ENCODE measurements around the gene LAIR1.
"Not testable (repeated sequence)": the region's sequence is repeated elsewhere in the genome, so short reads cannot be mapped to it uniquely, and the experiment has no call there.

Gene LAIR1

DNA sequence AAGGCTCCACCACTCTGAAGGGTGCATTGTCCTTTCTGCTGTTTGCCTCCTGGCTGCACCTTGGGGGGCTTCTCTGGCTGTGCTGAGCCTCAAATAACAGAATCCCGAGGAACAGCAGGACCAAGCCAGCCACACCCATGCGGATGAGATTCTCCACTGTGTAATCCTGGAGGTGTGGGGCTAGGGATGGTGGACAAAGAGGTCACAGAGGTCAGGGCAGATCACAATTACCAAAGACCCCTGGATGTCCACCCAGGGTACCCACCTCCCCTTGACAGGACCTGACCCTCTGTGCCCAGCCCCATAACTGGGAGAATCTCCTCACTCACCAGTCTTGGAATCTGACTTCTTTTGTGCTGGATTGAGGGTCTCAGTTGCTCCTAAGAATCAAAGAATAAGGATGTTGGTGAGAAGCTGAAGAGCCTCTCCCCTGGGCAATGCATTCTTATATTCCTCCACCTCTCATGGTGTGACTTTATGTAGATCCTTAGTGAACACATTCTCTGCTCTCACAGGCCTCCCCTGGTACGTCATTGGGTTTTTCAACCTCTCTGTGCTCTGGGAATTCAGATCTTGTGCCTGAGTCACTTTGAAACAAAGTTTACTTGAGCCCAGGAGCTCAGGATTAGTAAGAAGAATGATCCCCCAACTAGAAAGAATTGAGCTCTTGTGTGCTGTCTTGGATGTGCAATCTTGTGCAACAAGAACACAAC, 31.0 kb downstream of the LAIR1 start:
- Histone ChIP-seq H3K27ac (replicated peaks) (no peak overlapping the region), H3K4me3 (replicated peaks; ENCODE audit: insufficient read depth, low read length) (no peak overlapping the region), H3K27me3 (ENCODE audit: insufficient read depth, poor library complexity, severe bottlenecking) (no peaks in the 10 kb centered on the region)
- TF ChIP-seq POLR2AphosphoS5 (IDR thresholded peaks at IDR 0.05; ENCODE audit: low read depth) (no peak), SPI1 (IDR thresholded peaks at IDR 0.05; ENCODE audit: borderline replicate concordance, low read depth) (no peak), GABPA (IDR thresholded peaks at IDR 0.05; ENCODE audit: low read depth) (no peak)
- TF ChIP-seq, protein P1, sequence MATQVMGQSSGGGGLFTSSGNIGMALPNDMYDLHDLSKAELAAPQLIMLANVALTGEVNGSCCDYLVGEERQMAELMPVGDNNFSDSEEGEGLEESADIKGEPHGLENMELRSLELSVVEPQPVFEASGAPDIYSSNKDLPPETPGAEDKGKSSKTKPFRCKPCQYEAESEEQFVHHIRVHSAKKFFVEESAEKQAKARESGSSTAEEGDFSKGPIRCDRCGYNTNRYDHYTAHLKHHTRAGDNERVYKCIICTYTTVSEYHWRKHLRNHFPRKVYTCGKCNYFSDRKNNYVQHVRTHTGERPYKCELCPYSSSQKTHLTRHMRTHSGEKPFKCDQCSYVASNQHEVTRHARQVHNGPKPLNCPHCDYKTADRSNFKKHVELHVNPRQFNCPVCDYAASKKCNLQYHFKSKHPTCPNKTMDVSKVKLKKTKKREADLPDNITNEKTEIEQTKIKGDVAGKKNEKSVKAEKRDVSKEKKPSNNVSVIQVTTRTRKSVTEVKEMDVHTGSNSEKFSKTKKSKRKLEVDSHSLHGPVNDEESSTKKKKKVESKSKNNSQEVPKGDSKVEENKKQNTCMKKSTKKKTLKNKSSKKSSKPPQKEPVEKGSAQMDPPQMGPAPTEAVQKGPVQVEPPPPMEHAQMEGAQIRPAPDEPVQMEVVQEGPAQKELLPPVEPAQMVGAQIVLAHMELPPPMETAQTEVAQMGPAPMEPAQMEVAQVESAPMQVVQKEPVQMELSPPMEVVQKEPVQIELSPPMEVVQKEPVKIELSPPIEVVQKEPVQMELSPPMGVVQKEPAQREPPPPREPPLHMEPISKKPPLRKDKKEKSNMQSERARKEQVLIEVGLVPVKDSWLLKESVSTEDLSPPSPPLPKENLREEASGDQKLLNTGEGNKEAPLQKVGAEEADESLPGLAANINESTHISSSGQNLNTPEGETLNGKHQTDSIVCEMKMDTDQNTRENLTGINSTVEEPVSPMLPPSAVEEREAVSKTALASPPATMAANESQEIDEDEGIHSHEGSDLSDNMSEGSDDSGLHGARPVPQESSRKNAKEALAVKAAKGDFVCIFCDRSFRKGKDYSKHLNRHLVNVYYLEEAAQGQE (IDR thresholded peaks at IDR 0.05; ENCODE audit: insufficient replicate concordance, low read depth), result no peak
- TF ChIP-seq, protein P2, sequence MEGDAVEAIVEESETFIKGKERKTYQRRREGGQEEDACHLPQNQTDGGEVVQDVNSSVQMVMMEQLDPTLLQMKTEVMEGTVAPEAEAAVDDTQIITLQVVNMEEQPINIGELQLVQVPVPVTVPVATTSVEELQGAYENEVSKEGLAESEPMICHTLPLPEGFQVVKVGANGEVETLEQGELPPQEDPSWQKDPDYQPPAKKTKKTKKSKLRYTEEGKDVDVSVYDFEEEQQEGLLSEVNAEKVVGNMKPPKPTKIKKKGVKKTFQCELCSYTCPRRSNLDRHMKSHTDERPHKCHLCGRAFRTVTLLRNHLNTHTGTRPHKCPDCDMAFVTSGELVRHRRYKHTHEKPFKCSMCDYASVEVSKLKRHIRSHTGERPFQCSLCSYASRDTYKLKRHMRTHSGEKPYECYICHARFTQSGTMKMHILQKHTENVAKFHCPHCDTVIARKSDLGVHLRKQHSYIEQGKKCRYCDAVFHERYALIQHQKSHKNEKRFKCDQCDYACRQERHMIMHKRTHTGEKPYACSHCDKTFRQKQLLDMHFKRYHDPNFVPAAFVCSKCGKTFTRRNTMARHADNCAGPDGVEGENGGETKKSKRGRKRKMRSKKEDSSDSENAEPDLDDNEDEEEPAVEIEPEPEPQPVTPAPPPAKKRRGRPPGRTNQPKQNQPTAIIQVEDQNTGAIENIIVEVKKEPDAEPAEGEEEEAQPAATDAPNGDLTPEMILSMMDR (IDR thresholded peaks at IDR 0.05; ENCODE audit: insufficient read depth, low read length), result no peak
- DNase-seq (ENCODE audit: low read depth in 1 of 2, low spot score in 1 of 2), result no peak

DNA sequence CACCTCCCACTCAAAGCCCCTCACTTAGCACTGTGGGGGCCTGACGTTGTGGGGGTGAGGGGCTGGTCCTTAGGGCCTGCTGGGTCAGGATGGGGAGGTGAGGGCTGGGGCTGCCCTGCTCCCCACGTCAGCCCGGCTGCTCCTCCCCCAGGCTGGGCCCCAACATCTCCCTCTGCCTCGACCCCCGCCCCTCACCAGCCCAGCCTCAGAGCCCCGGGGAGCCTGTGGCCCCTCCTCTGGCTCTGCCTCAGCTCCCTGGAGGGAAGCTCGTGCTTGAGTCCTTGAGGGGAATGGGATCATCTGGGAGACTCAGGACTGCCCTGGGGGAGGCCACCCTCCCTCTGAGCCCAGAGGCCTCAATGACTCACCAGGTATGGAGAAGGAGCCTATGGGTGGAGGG, 32.6 kb downstream of the LAIR1 start:
- Histone ChIP-seq H3K4me3 (replicated peaks; ENCODE audit: insufficient read depth, low read length) (no peak overlapping the region), H3K27ac (replicated peaks) (no peak overlapping the region), H3K27me3 (ENCODE audit: insufficient read depth, poor library complexity, severe bottlenecking) (no peaks in the 10 kb centered on the region)
- TF ChIP-seq, protein P1 (IDR thresholded peaks at IDR 0.05; ENCODE audit: insufficient replicate concordance, low read depth), result no peak
- TF ChIP-seq SPI1 (IDR thresholded peaks at IDR 0.05; ENCODE audit: borderline replicate concordance, low read depth), result no peak
- TF ChIP-seq, protein P2 (IDR thresholded peaks at IDR 0.05; ENCODE audit: insufficient read depth, low read length), result no peak
- no peak for TF ChIP-seq GABPA (IDR thresholded peaks at IDR 0.05; ENCODE audit: low read depth)
- no peak for TF ChIP-seq POLR2AphosphoS5 (IDR thresholded peaks at IDR 0.05; ENCODE audit: low read depth)
- DNase-seq (ENCODE audit: low read depth in 1 of 2, low spot score in 1 of 2), result no peak

DNA sequence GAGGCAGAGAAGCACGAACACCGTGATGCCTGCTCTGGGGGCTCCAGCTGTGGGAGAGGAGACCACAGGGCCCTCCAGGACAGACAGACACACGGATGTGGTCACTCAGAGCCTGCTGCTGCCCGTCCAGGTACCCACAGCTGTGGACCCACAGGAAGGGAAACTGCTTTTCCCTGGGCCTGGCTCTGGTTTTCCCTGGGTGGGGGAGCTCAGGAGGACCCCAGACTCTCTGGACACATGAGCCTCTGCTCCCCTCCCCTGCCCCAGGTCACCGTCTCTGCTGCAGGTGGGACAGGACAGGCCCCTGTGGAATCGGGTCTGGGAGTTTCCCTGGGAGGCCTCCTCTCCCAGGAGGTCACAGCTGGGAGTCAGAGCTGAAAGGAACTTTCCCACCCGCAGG, 33.1 kb downstream of the LAIR1 start:
- Histone ChIP-seq H3K27me3 (ENCODE audit: insufficient read depth, poor library complexity, severe bottlenecking) (no peaks in the 10 kb centered on the region), H3K27ac (replicated peaks) (no peak overlapping the region), H3K4me3 (replicated peaks; ENCODE audit: insufficient read depth, low read length) (no peak overlapping the region)
- TF ChIP-seq POLR2AphosphoS5 (IDR thresholded peaks at IDR 0.05; ENCODE audit: low read depth) (no peak), SPI1 (IDR thresholded peaks at IDR 0.05; ENCODE audit: borderline replicate concordance, low read depth) (no peak)
- no peak for DNase-seq (ENCODE audit: low read depth in 1 of 2, low spot score in 1 of 2)

DNA sequence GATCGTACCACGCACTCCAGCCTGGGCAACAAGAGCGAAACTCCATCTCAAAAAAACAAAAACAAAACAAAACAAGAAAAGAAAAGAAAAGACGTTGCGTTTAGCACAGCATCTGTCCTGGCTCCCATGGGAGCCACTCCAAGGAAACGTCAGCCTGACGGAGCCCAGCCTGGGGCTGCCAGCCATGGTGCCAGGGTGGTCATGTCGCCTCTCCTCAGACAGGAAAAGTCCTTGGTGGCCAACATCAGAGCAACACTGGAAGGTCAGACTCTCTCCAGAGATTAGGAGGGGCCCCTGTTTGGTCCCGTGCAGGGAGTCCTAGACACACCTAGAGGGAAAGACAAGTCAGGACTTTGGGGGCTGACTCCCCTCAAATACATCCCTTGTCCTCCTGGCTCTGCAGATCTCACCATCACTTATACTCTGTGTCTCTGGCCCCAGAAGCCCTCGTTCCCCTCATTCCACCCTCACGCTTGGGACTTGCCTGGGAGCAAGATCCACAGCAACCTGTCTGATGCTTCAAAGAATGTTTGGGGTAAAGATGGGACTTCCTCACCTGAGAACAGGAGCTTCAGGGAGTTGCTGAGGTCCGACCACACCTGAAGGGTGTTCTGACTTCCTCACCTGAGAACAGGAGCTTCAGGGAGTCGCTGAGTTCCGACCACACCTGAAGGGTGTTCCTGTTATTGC, 35.1 kb downstream of the LAIR1 start:
- Histone ChIP-seq H3K27ac (replicated peaks) (no peak overlapping the region), H3K27me3 (ENCODE audit: insufficient read depth, poor library complexity, severe bottlenecking) (no peaks in the 10 kb centered on the region), H3K4me3 (replicated peaks; ENCODE audit: insufficient read depth, low read length) (no peak overlapping the region)
- TF ChIP-seq SPI1 (IDR thresholded peaks at IDR 0.05; ENCODE audit: borderline replicate concordance, low read depth) (no peak), GABPA (IDR thresholded peaks at IDR 0.05; ENCODE audit: low read depth) (no peak), POLR2AphosphoS5 (IDR thresholded peaks at IDR 0.05; ENCODE audit: low read depth) (no peak)
- TF ChIP-seq, protein P1 (IDR thresholded peaks at IDR 0.05; ENCODE audit: insufficient replicate concordance, low read depth), result no peak
- TF ChIP-seq, protein P2 (IDR thresholded peaks at IDR 0.05; ENCODE audit: insufficient read depth, low read length), result no peak
- DNase-seq (ENCODE audit: low read depth in 1 of 2, low spot score in 1 of 2), result no peak

DNA sequence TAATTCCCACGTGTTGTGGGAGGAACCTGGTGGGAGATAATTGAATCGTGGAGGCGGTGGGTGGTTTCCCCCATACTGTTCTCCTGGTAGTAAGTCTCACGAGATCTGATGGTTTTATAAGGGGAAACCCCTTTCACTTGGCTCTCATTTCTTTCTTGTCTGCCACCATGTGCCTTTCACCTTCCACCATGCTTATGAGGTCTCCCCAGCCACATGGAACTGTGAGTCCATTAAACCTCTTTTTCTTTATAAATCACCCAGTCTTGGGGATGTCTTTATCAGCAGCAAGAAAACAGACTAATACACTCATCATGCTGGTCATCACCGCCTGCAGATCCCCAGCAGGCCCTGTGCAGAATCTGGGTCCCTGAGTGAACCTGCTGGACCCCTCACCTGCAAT, 36.0 kb downstream of the LAIR1 start:
- not testable (repeated sequence) for H3K27me3 ChIP-seq (ENCODE audit: insufficient read depth, poor library complexity, severe bottlenecking); DNase-seq (ENCODE audit: low read depth in 1 of 2, low spot score in 1 of 2); H3K27ac ChIP-seq (replicated peaks); H3K4me3 ChIP-seq (replicated peaks; ENCODE audit: insufficient read depth, low read length)

Data from HL-60 (cell line).